PC-3 (cell line): ENCODE measurements around the gene TRABD2B.

Experiments used
- EZH2 ChIP-seq: fragments of 300-600 bp; sonication (generic); IDR thresholded peaks from one replicate; pipeline ENCODE4 v1.6.1; 2017; ENCODE audit warnings: antibody characterized with exemption, mild to moderate bottlenecking, low read length; ENCODE audit not compliant: unreplicated experiment
- EZH2phosphoT487 ChIP-seq: fragments of 300-600 bp; sonication (generic); IDR thresholded peaks from 2 replicates; pipeline ENCODE4 v1.6.1; 2018; ENCODE audit warnings: mild to moderate bottlenecking, antibody characterized with exemption, low read length, borderline replicate concordance
- TF ChIP-seq, protein P1 (sequence below): fragments of 300-600 bp; sonication (generic); conservative IDR thresholded peaks from 2 replicates; pipeline ENCODE4 v1.5.1; 2017; ENCODE audit warnings: antibody characterized with exemption, low read depth, mild to moderate bottlenecking, low read length

DNA sequence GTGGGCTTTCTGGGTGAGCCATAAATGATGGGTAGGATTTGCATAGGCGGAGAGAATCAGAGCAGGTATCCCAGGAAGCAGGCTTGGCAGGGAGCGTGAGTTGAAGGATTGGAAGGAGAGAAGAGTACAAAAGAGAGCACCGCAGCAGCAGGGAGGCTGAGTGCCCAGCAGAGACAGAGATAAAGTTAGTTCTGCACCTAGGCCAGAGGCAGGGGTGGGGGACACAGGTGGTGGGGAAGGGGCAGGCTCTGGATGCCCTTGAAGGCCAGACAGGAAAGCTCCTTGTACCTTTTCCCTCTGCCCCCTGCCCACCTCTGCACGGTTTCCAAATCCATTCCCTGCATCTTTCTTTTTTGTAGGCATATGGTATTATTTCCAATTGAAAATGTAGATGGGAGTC lies 33.0 kb upstream of the TRABD2B start:
- TF ChIP-seq, protein P1, sequence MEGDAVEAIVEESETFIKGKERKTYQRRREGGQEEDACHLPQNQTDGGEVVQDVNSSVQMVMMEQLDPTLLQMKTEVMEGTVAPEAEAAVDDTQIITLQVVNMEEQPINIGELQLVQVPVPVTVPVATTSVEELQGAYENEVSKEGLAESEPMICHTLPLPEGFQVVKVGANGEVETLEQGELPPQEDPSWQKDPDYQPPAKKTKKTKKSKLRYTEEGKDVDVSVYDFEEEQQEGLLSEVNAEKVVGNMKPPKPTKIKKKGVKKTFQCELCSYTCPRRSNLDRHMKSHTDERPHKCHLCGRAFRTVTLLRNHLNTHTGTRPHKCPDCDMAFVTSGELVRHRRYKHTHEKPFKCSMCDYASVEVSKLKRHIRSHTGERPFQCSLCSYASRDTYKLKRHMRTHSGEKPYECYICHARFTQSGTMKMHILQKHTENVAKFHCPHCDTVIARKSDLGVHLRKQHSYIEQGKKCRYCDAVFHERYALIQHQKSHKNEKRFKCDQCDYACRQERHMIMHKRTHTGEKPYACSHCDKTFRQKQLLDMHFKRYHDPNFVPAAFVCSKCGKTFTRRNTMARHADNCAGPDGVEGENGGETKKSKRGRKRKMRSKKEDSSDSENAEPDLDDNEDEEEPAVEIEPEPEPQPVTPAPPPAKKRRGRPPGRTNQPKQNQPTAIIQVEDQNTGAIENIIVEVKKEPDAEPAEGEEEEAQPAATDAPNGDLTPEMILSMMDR, result no peak
- TF ChIP-seq EZH2, result no peak
- TF ChIP-seq EZH2phosphoT487, result no peak
